HEK293 (cell line): ENCODE results near the gene NUP54.

Experiments used
- EGR2 ChIP-seq: fragments of 450-650 bp; formaldehyde crosslinking; IDR thresholded peaks from 2 replicates; pipeline ENCODE4 v1.5.1; 2016; ENCODE audit warnings: low read depth, missing biosample characterization, missing genetic modification characterization
- RBAK ChIP-seq: fragments of 450-650 bp; formaldehyde crosslinking; IDR thresholded peaks from 2 replicates; pipeline ENCODE4 v1.5.1; 2016; ENCODE audit warnings: missing biosample characterization, missing genetic modification characterization
- REST ChIP-seq: fragments of 450-650 bp; formaldehyde crosslinking; IDR thresholded peaks from 2 replicates; pipeline ENCODE4 v1.5.1; 2016; ENCODE audit warnings: missing biosample characterization, missing genetic modification characterization
- SALL2 ChIP-seq: fragments of 450-650 bp; formaldehyde crosslinking; IDR thresholded peaks from 2 replicates; pipeline ENCODE4 v1.5.0; 2017; ENCODE audit warnings: missing biosample characterization, mild to moderate bottlenecking, missing genetic modification characterization, borderline replicate concordance
- SP3 ChIP-seq: fragments of 450-650 bp; formaldehyde crosslinking; IDR thresholded peaks from 2 replicates; pipeline ENCODE4 v1.5.1; 2016; ENCODE audit warnings: missing biosample characterization, missing genetic modification characterization
- TRIM28 ChIP-seq: IDR thresholded peaks from 2 replicates; pipeline ENCODE4 v1.6.1; 2011; ENCODE audit warnings: low read length, control low read depth, borderline replicate concordance
- WT1 ChIP-seq: fragments of 450-650 bp; formaldehyde crosslinking; IDR thresholded peaks from 2 replicates; pipeline ENCODE4 v1.5.1; 2016; ENCODE audit warnings: missing biosample characterization, missing genetic modification characterization
- YY2 ChIP-seq: fragments of 450-650 bp; formaldehyde crosslinking; IDR thresholded peaks from 2 replicates; pipeline ENCODE4 v1.5.1; 2016; ENCODE audit warnings: missing biosample characterization, missing genetic modification characterization
- ZBTB10 ChIP-seq: fragments of 450-650 bp; formaldehyde crosslinking; IDR thresholded peaks from 2 replicates; pipeline ENCODE4 v1.5.1; 2016; ENCODE audit warnings: missing biosample characterization, missing genetic modification characterization
- ZBTB26 ChIP-seq: fragments of 450-650 bp; formaldehyde crosslinking; optimal IDR thresholded peaks from 2 replicates; pipeline ENCODE3; 2016; ENCODE audit warnings: missing biosample characterization, mild to moderate bottlenecking, missing genetic modification characterization
- ZBTB49 ChIP-seq: fragments of 450-650 bp; formaldehyde crosslinking; IDR thresholded peaks from 2 replicates; pipeline ENCODE4 v1.5.1; 2016; ENCODE audit warnings: missing biosample characterization, missing genetic modification characterization, low read depth
- ZNF146 ChIP-seq: fragments of 450-650 bp; formaldehyde crosslinking; IDR thresholded peaks from 2 replicates; pipeline ENCODE4 v1.5.1; 2016; ENCODE audit warnings: missing biosample characterization, missing genetic modification characterization
- ZNF292 ChIP-seq: fragments of 450-650 bp; formaldehyde crosslinking; IDR thresholded peaks from 2 replicates; pipeline ENCODE4 v1.5.1; 2016; ENCODE audit warnings: low read depth, missing biosample characterization, missing genetic modification characterization, borderline replicate concordance
- ZNF335 ChIP-seq: fragments of 450-650 bp; formaldehyde crosslinking; conservative IDR thresholded peaks from 2 replicates; pipeline ENCODE4 v1.5.1; 2016; ENCODE audit warnings: missing biosample characterization, missing genetic modification characterization
- ZNF416 ChIP-seq: fragments of 450-650 bp; formaldehyde crosslinking; IDR thresholded peaks from 2 replicates; pipeline ENCODE4 v1.5.1; 2016; ENCODE audit warnings: missing biosample characterization, missing genetic modification characterization
- ZNF48 ChIP-seq: fragments of 450-650 bp; formaldehyde crosslinking; IDR thresholded peaks from 2 replicates; pipeline ENCODE4 v1.5.1; 2016; ENCODE audit warnings: missing biosample characterization, missing genetic modification characterization
- ZNF488 ChIP-seq: fragments of 450-650 bp; formaldehyde crosslinking; IDR thresholded peaks from 2 replicates; pipeline ENCODE4 v1.5.1; 2016; ENCODE audit warnings: missing biosample characterization, missing genetic modification characterization
- ZNF501 ChIP-seq: fragments of 450-650 bp; formaldehyde crosslinking; IDR thresholded peaks from 2 replicates; pipeline ENCODE4 v1.5.1; 2016; ENCODE audit warnings: missing biosample characterization, missing genetic modification characterization
- ZNF513 ChIP-seq: fragments of 450-650 bp; IDR thresholded peaks from 2 replicates; pipeline ENCODE4 v1.5.1; 2018; ENCODE audit warnings: missing biosample characterization, missing genetic modification characterization
- ZNF621 ChIP-seq: fragments of 450-650 bp; formaldehyde crosslinking; IDR thresholded peaks from 2 replicates; pipeline ENCODE4 v1.5.1; 2017; ENCODE audit warnings: missing biosample characterization, missing genetic modification characterization
- ZNF660 ChIP-seq: fragments of 450-650 bp; IDR thresholded peaks from 2 replicates; pipeline ENCODE4 v1.5.1; 2018; ENCODE audit warnings: missing biosample characterization, mild to moderate bottlenecking, missing genetic modification characterization
- ZNF664 ChIP-seq: fragments of 450-650 bp; formaldehyde crosslinking; IDR thresholded peaks from 2 replicates; pipeline ENCODE4 v1.5.1; 2016; ENCODE audit warnings: missing biosample characterization, missing genetic modification characterization
- ZNF701 ChIP-seq: fragments of 450-650 bp; formaldehyde crosslinking; IDR thresholded peaks from 2 replicates; pipeline ENCODE4 v1.5.1; 2016; ENCODE audit warnings: missing biosample characterization, missing genetic modification characterization
- ZNF791 ChIP-seq: fragments of 450-650 bp; formaldehyde crosslinking; IDR thresholded peaks from 2 replicates; pipeline ENCODE4 v1.5.1; 2016; ENCODE audit warnings: missing biosample characterization, missing genetic modification characterization
- ZNF792 ChIP-seq: fragments of 450-650 bp; formaldehyde crosslinking; IDR thresholded peaks from 2 replicates; pipeline ENCODE4 v1.5.1; 2016; ENCODE audit warnings: missing biosample characterization, missing genetic modification characterization
- ZSCAN4 ChIP-seq: fragments of 450-650 bp; formaldehyde crosslinking; IDR thresholded peaks from 2 replicates; pipeline ENCODE4 v1.5.1; 2017; ENCODE audit warnings: missing biosample characterization, missing genetic modification characterization

NUP54 gene

GRCh38 chr4:76148142-76148865 lies at the start of gene NUP54 (continued):
- no peak for TF ChIP-seq ZNF488 (tag by site-specific recombination)
- TF ChIP-seq REST (tag by site-specific recombination), result no peak
- peak; percentile 65; the same call in 1 of the 2 replicates for TF ChIP-seq YY2 (tag by site-specific recombination)
- no peak for TF ChIP-seq ZNF621 (tag by site-specific recombination)
- TF ChIP-seq SALL2 (tag by site-specific recombination), result no peak
- peak; percentile 68 for TF ChIP-seq ZBTB10 (tag by site-specific recombination)
- no peak for TF ChIP-seq ZNF48 (tag by site-specific recombination)
- no peak for TF ChIP-seq ZBTB49
- peak; percentile 34; the same call in 1 of the 2 replicates for TF ChIP-seq ZNF513
- TF ChIP-seq ZNF664, result peak; percentile 53; the same call in 1 of the 2 replicates
- peak; percentile 94 for TF ChIP-seq ZNF660 (tag by site-specific recombination)
- peak; percentile 75 for TF ChIP-seq SP3 (tag by site-specific recombination)
- TF ChIP-seq ZNF292 (tag by site-specific recombination), result no peak
- peak; percentile 33; the same call in 1 of the 2 replicates for TF ChIP-seq TRIM28
- no peak for TF ChIP-seq ZNF701 (tag by site-specific recombination)
- no peak for TF ChIP-seq RBAK
- peak; percentile 59; the same call in 1 of the 2 replicates for TF ChIP-seq EGR2
- no peak for TF ChIP-seq ZNF791 (tag by site-specific recombination)
- peak; percentile 20; the same call in 1 of the 2 replicates for TF ChIP-seq ZSCAN4 (tag by site-specific recombination)
- no peak for TF ChIP-seq ZNF792 (tag by site-specific recombination)
- TF ChIP-seq ZNF501, result peak; percentile 93
- 0 out of 2 replicates have a peak, but pooled peaks have one; percentile 12 for TF ChIP-seq ZNF416 (tag by site-specific recombination)
- TF ChIP-seq ZBTB26 (tag by site-specific recombination), result peak; percentile 73
- peak; percentile 14; the same call in 1 of the 2 replicates for TF ChIP-seq WT1
- TF ChIP-seq ZNF146 (tag by site-specific recombination), result no peak
- TF ChIP-seq ZNF335 (tag by site-specific recombination), result peak; percentile 93
